ENCODE results near the gene ATXN2L.

DNA sequence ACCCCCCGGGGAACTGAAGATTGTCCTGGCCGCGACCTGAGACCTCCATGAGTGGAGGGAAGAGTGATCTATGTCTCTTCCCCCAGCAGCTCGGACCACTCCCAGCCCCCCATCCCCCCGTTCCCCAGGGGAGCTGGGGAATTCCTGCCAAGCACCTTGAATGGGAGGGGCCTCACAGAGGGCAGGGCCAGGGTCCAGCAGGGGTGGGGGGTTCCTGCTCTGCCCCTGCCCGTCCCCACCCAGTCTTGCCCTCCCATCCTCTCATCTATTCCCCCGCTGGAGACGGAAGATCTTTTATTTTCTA lies 13.9 kb downstream of the ATXN2L start:
- no peak for TF ChIP-seq CTCF (tag by site-specific recombination; IDR thresholded peaks at IDR 0.05)
- no peak for TF ChIP-seq ZNF24 (tag by site-specific recombination; IDR thresholded peaks at IDR 0.05)
- TF ChIP-seq ZNF596 (tag by site-specific recombination; IDR thresholded peaks at IDR 0.05) = no peak
- TF ChIP-seq TCF7L2 (IDR thresholded peaks at IDR 0.05; ENCODE audit: borderline replicate concordance, low read depth, low read length) = no peak
